GM12801 (cell line): ENCODE measurements around the gene PUSL1.

Source experiments
- TF ChIP-seq, protein P1 (sequence below): IDR thresholded peaks from one replicate; pipeline ENCODE4 v1.5.1; 2011; ENCODE audit warnings: control low read depth; ENCODE audit not compliant: insufficient read length; ENCODE audit errors: extremely low read depth

The PUSL1 gene

DNA sequence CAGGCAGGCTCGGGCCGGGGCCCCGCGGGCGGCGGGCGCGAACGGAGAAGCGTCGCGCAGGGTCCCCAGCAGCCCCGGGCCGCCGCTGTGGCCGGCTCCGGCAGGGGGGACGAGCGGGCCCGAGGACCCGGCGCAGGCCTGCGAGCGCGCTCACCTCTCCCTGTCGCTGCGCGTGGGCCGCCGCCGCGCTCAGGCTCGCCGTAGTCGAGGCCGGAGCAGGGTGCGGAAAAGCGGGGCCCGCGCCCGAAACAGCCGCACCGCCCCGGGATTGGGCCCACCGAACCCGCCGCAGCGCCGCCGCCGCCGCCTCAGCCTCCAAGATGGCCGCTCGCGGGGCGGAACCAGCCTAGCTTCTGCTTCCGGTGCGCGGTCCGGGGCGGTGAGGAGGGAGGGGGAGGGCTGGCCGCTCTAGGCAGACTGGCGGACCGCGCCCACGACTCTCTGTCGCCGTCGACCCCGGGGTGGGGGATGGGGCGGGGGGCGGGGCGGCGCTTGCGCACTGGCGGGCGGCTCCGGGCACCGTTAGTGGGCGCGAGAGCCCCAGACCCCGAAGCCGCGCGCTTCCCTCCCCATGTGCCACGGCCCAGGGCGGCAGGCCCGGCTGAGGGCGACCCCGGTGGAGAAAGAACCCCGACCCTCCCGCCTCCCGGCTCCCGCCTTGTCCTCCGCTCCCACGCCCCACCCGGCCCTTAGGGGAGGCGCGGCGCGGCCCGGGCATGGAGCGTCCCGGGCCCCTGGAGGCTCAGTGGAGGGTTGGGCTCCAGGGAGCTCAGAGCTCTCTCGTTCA lies 34.7 kb upstream of the PUSL1 start, which contains the start of gene UBE2J2:
Gene UBE2J2 (minus strand): TSS at position 343 of the 787 bp plus-strand sequence. CDS start 5,862 bp downstream, outside the sequence.
- TF ChIP-seq, protein P1, sequence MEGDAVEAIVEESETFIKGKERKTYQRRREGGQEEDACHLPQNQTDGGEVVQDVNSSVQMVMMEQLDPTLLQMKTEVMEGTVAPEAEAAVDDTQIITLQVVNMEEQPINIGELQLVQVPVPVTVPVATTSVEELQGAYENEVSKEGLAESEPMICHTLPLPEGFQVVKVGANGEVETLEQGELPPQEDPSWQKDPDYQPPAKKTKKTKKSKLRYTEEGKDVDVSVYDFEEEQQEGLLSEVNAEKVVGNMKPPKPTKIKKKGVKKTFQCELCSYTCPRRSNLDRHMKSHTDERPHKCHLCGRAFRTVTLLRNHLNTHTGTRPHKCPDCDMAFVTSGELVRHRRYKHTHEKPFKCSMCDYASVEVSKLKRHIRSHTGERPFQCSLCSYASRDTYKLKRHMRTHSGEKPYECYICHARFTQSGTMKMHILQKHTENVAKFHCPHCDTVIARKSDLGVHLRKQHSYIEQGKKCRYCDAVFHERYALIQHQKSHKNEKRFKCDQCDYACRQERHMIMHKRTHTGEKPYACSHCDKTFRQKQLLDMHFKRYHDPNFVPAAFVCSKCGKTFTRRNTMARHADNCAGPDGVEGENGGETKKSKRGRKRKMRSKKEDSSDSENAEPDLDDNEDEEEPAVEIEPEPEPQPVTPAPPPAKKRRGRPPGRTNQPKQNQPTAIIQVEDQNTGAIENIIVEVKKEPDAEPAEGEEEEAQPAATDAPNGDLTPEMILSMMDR = no peak

DNA sequence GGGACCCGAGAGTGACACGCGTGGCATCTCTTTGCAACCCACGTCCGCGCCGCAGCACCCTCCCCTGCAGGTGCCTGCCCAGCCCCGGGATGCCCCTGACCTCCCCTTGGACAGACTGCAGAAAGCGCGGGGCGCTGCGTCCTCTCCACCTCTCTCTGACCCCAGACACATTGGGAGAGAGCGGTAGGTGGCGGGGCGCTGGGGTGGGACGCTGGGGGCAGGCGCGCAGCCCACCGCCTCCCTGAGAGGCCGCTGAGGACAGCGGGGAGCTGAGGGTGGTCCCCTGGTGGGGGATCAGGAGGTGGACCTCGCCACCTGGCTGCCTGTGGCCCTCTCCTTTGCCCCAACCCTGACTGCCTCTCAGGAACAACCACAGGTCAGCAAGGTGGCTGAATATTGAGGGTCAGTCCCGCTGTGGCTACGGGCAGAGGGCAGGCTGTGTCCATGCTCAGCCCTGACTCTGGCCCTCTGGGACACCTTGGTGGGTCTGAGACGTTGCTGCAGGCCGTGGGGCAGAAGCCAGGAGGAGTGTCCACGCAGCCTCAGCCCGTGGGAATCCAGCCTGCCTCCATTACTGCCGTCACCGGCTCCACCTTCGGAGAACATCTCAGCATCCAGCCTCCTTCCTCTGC lies 34.0 kb upstream of the PUSL1 start:
- TF ChIP-seq, protein P1 = no peak

DNA sequence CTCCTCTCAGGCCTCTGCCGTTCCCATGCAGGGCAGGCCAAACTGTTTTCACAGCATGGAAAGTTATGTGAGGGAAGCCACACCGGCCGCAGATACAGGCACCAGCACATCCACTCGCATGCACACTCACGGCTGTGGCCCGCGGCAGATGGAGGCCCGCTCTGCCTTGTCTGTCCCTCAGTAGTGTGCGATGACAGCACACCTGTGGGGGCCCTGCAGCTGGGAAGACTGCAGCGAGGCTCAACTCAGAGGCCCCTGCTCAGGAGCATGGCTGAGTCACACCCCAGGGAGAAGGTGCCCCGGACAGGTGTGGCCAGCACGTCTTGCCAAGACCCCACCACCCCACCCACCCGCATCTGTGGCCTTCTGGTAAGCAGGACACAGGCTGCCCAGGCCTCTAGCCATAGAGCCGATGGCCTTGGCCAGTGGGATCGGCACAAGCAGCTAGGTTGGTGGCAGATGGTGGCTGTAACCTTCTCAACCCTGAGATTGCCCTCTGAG lies 33.4 kb upstream of the PUSL1 start:
- TF ChIP-seq, protein P1 = no peak

DNA sequence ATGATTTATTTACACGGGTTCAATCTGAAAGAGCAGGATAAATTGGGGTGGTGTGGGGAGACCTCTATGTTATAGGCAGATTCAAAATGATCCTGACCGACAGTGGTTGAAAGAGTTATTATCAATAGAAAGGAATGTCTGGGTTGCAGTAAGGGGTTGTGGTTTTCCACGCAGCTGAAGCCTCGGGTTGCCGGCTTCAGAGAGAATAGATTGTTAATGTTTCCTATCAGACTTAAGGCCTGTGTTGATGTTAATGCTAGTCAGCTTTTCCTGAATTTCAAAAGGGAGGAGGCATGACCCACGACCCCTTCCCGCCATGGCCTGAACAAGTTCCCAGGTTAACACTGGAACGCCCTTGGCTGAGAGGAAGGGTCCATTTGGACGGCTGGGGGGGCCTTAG lies 32.6 kb upstream of the PUSL1 start:
- TF ChIP-seq, protein P1 = no peak

DNA sequence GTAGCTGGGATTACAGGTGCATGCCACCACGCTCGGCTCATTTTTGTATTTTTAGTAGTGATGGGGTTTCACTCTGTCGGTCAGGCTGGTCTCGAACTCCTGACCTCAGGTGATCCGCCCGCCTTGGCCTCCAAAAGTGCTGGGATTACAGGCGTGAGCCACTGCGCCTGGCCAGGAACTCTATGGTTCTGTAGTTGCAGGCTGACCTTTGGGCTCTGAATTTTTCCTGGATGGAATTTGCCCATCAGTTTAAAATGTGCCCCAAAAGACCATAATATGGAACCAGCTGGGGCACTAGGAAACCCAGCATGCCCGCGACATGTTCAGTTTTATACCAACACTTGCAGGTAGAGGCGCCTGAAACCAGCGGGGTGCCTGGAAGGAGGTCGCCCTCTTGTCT lies 29.8 kb upstream of the PUSL1 start:
- TF ChIP-seq, protein P1 = no peak

DNA sequence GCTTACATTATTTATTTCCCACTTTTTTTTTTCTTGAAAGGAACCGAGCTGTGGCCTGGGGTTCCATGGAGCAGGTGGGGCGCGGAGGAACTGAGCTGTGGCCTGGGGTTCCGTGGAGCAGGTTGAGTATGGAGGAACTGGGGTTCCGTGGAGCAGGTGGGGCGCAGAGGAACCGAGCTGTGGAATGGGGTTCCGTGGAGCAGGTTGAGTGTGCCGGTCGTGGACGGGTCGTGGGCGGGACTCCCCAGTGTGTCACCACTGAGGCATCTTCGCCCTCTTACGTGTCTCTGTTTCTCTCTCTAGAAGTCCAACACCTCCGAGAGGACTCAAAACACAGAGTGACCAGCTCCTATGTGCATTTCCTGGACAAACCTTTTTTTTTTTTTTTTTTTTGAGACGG lies 29.4 kb upstream of the PUSL1 start:
- TF ChIP-seq, protein P1 = no peak

DNA sequence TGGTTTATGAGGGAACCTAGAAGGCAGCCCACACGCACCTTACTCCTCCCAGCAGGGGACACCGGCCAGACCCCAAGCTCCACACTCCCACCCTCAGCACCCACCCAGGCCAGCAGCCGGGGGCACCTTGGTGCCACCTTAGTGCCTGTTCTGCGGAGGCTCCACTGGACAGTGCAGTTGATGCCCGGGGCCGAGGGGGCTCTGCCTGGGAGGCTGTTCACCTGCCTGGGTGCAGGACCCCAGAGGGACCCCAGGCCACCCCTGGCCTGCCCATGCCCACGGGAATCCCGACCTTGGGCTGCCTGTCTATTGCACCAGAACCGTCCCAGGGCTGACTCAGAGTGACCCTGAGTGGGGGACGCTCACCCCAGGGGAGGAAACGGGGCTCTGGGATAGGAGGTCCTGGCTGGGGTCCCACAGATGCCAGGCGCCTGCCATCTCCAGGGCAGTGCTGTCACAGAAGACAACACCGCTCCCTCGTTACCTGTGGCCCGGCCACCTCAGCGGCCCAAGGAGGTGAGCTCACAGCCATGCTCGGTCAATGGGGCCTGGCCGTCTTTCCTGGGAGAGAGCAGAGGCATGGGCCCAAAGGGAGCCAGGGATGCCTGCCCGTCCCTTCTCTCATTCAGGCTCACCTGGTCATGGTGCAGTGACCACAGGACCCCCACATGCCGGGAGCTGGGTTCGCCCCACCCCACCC lies 27.5 kb upstream of the PUSL1 start:
- TF ChIP-seq, protein P1 = no peak
